Measurements from ENCODE around the gene NUP133. TPM values are rescaled to one million over a fixed set of nuclear protein-coding genes. Genes with fewer than 3 reads are reported as not detected.
A peak's percentile ranks its signal among the peaks of the same experiment; 100 is the strongest.
"Not testable (repeated sequence)": the region's sequence is repeated elsewhere in the genome, so short reads cannot be mapped to it uniquely, and the experiment has no call there.

The NUP133 gene
- total RNA-seq, 6 donors from 2014 or later: 6.2 to 71.2 (median 28.3) TPM

GRCh38 chr1:229531326-229531725 is 23.2 kb upstream of the NUP133 start:
- Histone ChIP-seq H3K27ac (no peak overlapping the region), H3K4me3 (no peak overlapping the region), H3K9me3 (no peaks in the 10 kb centered on the region), H3K36me3 (peaks cover 8 to 87% (median 55%) of the 10 kb centered on the region in 4 donors), H3K4me1 (no peaks in the 10 kb centered on the region), H3K27me3 (no peaks in the 10 kb centered on the region)
- WGBS, 2 donors: 87 to 98% methylated on average over 4 to 6 of the region's 6 CpGs
- TF ChIP-seq, protein P1, sequence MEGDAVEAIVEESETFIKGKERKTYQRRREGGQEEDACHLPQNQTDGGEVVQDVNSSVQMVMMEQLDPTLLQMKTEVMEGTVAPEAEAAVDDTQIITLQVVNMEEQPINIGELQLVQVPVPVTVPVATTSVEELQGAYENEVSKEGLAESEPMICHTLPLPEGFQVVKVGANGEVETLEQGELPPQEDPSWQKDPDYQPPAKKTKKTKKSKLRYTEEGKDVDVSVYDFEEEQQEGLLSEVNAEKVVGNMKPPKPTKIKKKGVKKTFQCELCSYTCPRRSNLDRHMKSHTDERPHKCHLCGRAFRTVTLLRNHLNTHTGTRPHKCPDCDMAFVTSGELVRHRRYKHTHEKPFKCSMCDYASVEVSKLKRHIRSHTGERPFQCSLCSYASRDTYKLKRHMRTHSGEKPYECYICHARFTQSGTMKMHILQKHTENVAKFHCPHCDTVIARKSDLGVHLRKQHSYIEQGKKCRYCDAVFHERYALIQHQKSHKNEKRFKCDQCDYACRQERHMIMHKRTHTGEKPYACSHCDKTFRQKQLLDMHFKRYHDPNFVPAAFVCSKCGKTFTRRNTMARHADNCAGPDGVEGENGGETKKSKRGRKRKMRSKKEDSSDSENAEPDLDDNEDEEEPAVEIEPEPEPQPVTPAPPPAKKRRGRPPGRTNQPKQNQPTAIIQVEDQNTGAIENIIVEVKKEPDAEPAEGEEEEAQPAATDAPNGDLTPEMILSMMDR (IDR thresholded peaks at IDR 0.05): no peak
- TF ChIP-seq EP300 (IDR thresholded peaks at IDR 0.05) (no peak), POLR2A (IDR thresholded peaks at IDR 0.05) (no peak), POLR2AphosphoS5 (IDR thresholded peaks at IDR 0.05) (no peak)
- DNase-seq: no peak
- ATAC-seq (ENCODE audit: low FRiP score in 2 of 2): no peak

GRCh38 chr1:229529639-229530038 is 21.5 kb upstream of the NUP133 start:
- 90 to 95% methylated on average over 6 of the region's 7 CpGs for WGBS, 2 donors
- Histone ChIP-seq H3K4me1 (no peaks in the 10 kb centered on the region), H3K4me3 (no peak overlapping the region), H3K36me3 (peaks cover 8 to 94% (median 63%) of the 10 kb centered on the region in 4 donors), H3K27ac (no peak overlapping the region), H3K27me3 (no peaks in the 10 kb centered on the region), H3K9me3 (no peaks in the 10 kb centered on the region)
- DNase-seq (peak in 1 of 2 donors; percentile 62), ATAC-seq (ENCODE audit: low FRiP score in 2 of 2) (peak in 1 of 2 donors; percentile 22)
- TF ChIP-seq POLR2AphosphoS5 (IDR thresholded peaks at IDR 0.05) (no peak), EP300 (IDR thresholded peaks at IDR 0.05) (no peak), POLR2A (IDR thresholded peaks at IDR 0.05) (no peak)
- TF ChIP-seq, protein P1 (IDR thresholded peaks at IDR 0.05): no peak

DNA sequence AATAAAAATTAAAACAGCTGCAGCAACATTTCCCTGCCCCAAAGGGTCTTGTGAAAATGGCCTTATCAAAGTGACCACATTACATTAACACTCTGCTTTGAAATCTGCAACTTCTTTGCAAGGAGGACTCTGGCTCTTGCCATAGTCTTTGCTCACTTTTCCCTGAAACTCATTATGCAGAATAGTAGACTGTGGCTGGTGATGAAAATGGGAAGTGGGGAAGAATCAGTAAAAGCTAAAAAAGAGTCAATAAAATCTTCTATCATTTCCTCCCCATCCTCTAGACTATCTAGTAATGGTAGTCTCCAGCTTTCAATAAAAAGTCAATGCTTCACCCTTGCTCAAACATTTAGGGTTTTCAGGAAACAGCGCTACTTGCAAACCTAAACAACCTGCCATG is 18.6 kb upstream of the NUP133 start:
- DNase-seq (no peak), ATAC-seq (ENCODE audit: low FRiP score in 2 of 2) (no peak)
- no peaks in the 10 kb centered on the region for H3K4me1 ChIP-seq
- TF ChIP-seq POLR2AphosphoS5 (IDR thresholded peaks at IDR 0.05) (no peak), POLR2A (IDR thresholded peaks at IDR 0.05) (no peak), EP300 (IDR thresholded peaks at IDR 0.05) (no peak)
- TF ChIP-seq, protein P1 (IDR thresholded peaks at IDR 0.05): no peak
- peaks cover 8 to 95% (median 71%) of the 10 kb centered on the region in 4 donors for H3K36me3 ChIP-seq
- no peaks in the 10 kb centered on the region for H3K9me3 ChIP-seq
- WGBS, 2 donors: 97 to 100% methylated on average over 1 of the region's 1 CpG
- H3K27ac ChIP-seq: no peak overlapping the region
- no peaks in the 10 kb centered on the region for H3K27me3 ChIP-seq
- no peak overlapping the region for H3K4me3 ChIP-seq

DNA sequence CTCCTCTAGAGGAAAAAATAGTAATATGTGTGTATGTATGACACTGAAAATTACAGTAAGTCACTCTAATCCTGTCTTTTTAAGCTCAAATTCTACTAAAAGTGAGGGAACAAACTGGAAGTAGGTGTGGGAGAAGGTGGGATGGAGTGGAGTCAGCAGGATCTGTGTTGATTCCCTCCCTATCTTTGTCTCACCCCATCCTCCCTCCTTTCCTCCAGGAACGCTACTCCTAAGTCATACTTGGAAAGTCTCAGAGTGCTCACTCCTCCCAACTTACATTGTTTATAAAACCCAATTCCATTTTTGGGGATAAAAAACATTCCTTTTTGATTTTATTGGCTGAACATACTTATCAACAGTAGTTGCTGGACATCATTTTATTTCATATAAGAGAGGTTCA is 14.9 kb upstream of the NUP133 start:
- DNase-seq: no peak
- Histone ChIP-seq H3K27me3 (no peaks in the 10 kb centered on the region), H3K4me1 (no peaks in the 10 kb centered on the region), H3K4me3 (no peak overlapping the region), H3K36me3 (peaks cover 4 to 81% (median 49%) of the 10 kb centered on the region in 4 donors), H3K27ac (no peak overlapping the region), H3K9me3 (no peaks in the 10 kb centered on the region)
- WGBS, 2 donors: 88% methylated on average over 1 of the region's 1 CpG
- no peak for TF ChIP-seq POLR2AphosphoS5 (IDR thresholded peaks at IDR 0.05)
- no peak for TF ChIP-seq POLR2A (IDR thresholded peaks at IDR 0.05)
- TF ChIP-seq, protein P1 (IDR thresholded peaks at IDR 0.05): no peak
- no peak for TF ChIP-seq EP300 (IDR thresholded peaks at IDR 0.05)
- no peak for ATAC-seq (ENCODE audit: low FRiP score in 2 of 2)

GRCh38 chr1:229514578-229515275 is 6.6 kb upstream of the NUP133 start:
- no peaks in the 10 kb centered on the region for H3K9me3 ChIP-seq
- H3K4me1 ChIP-seq: no peaks in the 10 kb centered on the region
- no peak overlapping the region for H3K27ac ChIP-seq
- no peaks in the 10 kb centered on the region for H3K27me3 ChIP-seq
- TF ChIP-seq POLR2A (IDR thresholded peaks at IDR 0.05) (no peak), POLR2AphosphoS5 (IDR thresholded peaks at IDR 0.05) (no peak), EP300 (IDR thresholded peaks at IDR 0.05) (no peak)
- TF ChIP-seq, protein P1 (IDR thresholded peaks at IDR 0.05): peak in 5 of 6 experiments; percentile 51 to 73 (median 66)
- no peak overlapping the region for H3K4me3 ChIP-seq
- WGBS, 2 donors: 40 to 41% methylated on average over 8 of the region's 8 CpGs
- peak in 1 of 2 donors; percentile 60 for DNase-seq
- H3K36me3 ChIP-seq: peaks cover 0 to 18% (median 2%) of the 10 kb centered on the region in 4 donors
- ATAC-seq (ENCODE audit: low FRiP score in 2 of 2): peak; percentile 73 to 90

DNA sequence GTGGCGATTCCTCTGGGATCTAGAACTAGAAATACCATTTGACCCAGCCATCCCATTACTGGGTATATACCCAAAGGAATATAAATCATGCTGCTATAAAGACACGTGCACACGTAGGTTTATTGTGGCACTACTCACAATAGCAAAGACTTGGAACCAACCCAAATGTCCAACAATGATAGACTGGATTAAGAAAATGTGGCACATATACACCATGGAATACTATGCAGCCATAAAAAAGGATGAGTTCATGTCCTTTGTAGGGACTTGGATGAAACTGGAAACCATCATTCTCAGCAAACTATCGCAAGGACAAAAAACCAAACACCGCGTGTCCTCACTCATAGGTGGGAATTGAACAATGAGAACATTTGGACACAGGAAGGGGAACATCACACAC is 3.5 kb upstream of the NUP133 start:
- not testable (repeated sequence) for H3K27ac ChIP-seq; H3K4me3 ChIP-seq; H3K9me3 ChIP-seq; DNase-seq; H3K36me3 ChIP-seq; H3K27me3 ChIP-seq; ATAC-seq (ENCODE audit: low FRiP score in 2 of 2)
- H3K4me1 ChIP-seq: peaks cover 8 to 19% (median 12%) of the 10 kb centered on the region in 4 donors
- WGBS, 2 donors: 80 to 90% methylated on average over 3 to 6 of the region's 6 CpGs

- not testable (repeated sequence) for H3K27ac ChIP-seq; DNase-seq; H3K27me3 ChIP-seq; H3K9me3 ChIP-seq; H3K36me3 ChIP-seq; H3K4me3 ChIP-seq; ATAC-seq (ENCODE audit: low FRiP score in 2 of 2)
- H3K4me1 ChIP-seq: peaks cover 8 to 23% (median 15%) of the 10 kb centered on the region in 4 donors
- WGBS, 2 donors: 74 to 82% methylated on average over 2 of the region's 2 CpGs
Observed at GRCh38 chr1:229511201-229511600, 3.1 kb upstream of the NUP133 start.
